HUES6 (cell line): ENCODE data around the gene GPSM3.
"Not testable (repeated sequence)": the region's sequence is repeated elsewhere in the genome, so short reads cannot be mapped to it uniquely, and the experiment has no call there.

Source experiments
- H3K27ac ChIP-seq: 2 replicates; pipeline ENCODE4 v1.7.0; 2013; ENCODE audit warnings: low read depth, mild to moderate bottlenecking, low read length, inconsistent platforms
- H3K27me3 ChIP-seq: 2 replicates; pipeline ENCODE4 v1.6.1; 2013; ENCODE audit warnings: low read length; ENCODE audit not compliant: control insufficient read depth, insufficient read depth
- H3K36me3 ChIP-seq: 2 replicates; pipeline ENCODE4 v1.6.1; 2013; ENCODE audit warnings: low read length; ENCODE audit not compliant: control insufficient read depth, insufficient read depth
- H3K4me1 ChIP-seq: 2 replicates; pipeline ENCODE4 v1.6.1; 2013; ENCODE audit warnings: low read length; ENCODE audit not compliant: control insufficient read depth, insufficient read depth
- H3K4me3 ChIP-seq: 2 replicates; pipeline ENCODE4 v1.5.1; 2013; ENCODE audit warnings: low read depth, low read length
- H3K9ac ChIP-seq: one replicate; pipeline ENCODE4 v1.6.1; 2013; ENCODE audit warnings: mild to moderate bottlenecking, low read length
- H3K9me3 ChIP-seq: 2 replicates; pipeline ENCODE4 v1.6.1; 2013; ENCODE audit warnings: low read depth, low read length; ENCODE audit not compliant: control insufficient read depth, insufficient read depth

Gene GPSM3

GRCh38 chr6:32185681-32186131, 6.7 kb downstream of the GPSM3 start:
- H3K9ac ChIP-seq, H3K4me3 ChIP-seq, H3K9me3 ChIP-seq, H3K27me3 ChIP-seq, H3K27ac ChIP-seq: not testable (repeated sequence)
- Histone ChIP-seq H3K4me1 (peaks cover 15% of the 10 kb centered on the region), H3K36me3 (peaks cover 54% of the 10 kb centered on the region)

DNA sequence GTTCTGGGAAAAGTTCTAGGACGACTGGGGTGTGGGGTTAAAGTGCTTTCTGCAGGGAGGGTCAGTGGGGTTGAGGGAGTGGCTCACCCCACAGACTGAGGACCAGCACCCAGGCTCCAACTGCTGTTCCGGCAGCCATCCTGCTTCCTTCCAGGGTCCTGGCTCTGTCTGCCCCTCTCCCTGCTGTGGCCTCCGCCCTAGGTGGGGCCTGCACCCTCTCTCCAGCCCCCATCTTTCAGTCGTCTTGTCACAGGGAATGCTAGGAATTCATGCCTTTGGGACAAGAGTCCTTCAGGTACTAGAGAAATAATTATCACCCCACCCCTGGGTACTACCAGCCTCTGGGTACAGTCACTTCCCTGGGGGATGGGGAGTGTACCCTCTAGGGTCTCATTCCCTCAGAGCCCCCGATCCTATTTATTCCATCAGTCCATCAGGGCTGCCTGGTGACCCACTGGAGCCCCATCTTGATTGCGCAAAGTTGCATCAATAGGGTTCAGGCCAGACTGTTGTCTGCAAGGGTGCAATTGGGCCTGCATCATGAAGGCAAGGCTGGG, 8.3 kb downstream of the GPSM3 start, which contains the start of gene AGER:
Gene AGER (minus strand): TSS at position 170 of the 557 bp plus-strand sequence. CDS start 31 bp downstream, at position 139.
- Histone ChIP-seq H3K4me3 (no peak within 1 kb of the TSS), H3K9me3 (no peaks in the 10 kb centered on the region), H3K27ac (no peak within 1 kb of the TSS), H3K27me3 (no peaks in the 10 kb centered on the region), H3K9ac (peak within 1 kb of the TSS; percentile 29), H3K4me1 (peaks cover 14% of the 10 kb centered on the region; the same call in 1 of the 2 replicates), H3K36me3 (peaks cover 64% of the 10 kb centered on the region)

DNA sequence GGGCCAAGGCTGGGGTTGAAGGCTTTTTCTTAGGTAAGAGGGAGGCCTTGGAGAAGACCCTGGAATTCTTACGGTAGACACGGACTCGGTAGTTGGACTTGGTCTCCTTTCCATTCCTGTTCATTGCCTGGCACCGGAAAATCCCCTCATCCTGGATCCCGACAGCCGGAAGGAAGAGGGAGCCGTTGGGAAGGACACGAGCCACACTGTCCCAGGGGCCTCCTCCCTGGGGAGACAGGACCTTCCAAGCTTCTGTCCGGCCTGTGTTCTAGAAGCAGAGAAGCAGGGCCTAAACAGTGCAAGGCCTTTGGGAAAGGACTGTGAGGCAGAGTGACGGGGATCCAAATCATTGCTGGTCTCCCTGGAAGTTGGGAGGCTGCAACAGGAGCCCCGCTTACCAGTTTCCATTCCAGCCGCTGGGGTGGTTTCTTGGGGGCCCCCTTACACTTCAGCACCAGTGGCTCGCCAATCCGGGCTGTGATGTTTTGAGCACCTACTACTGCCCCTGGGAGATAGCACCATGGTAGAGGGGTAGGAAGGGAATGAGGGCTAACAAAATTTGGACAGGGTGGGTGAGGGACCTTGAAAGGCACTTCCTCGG, 8.9 kb downstream of the GPSM3 start:
- H3K27me3 ChIP-seq = no peaks in the 10 kb centered on the region

GRCh38 chr6:32183030-32183429, 9.4 kb downstream of the GPSM3 start:
- H3K4me1 ChIP-seq = peaks cover 11% of the 10 kb centered on the region; the same call in 1 of the 2 replicates
- H3K27me3 ChIP-seq = no peaks in the 10 kb centered on the region
- no peaks in the 10 kb centered on the region for H3K9me3 ChIP-seq
- peaks cover 62% of the 10 kb centered on the region for H3K36me3 ChIP-seq
- no peak overlapping the region for H3K9ac ChIP-seq
- H3K4me3 ChIP-seq = no peak overlapping the region
- no peak overlapping the region for H3K27ac ChIP-seq

More for the DNA sequence above, 8.9 kb downstream of the GPSM3 start:
- peaks cover 14% of the 10 kb centered on the region; the same call in 1 of the 2 replicates for H3K4me1 ChIP-seq
- no peak overlapping the region for H3K9ac ChIP-seq
- no peaks in the 10 kb centered on the region for H3K9me3 ChIP-seq
- no peak overlapping the region for H3K27ac ChIP-seq
- H3K4me3 ChIP-seq = no peak overlapping the region
- H3K36me3 ChIP-seq = peaks cover 64% of the 10 kb centered on the region

DNA sequence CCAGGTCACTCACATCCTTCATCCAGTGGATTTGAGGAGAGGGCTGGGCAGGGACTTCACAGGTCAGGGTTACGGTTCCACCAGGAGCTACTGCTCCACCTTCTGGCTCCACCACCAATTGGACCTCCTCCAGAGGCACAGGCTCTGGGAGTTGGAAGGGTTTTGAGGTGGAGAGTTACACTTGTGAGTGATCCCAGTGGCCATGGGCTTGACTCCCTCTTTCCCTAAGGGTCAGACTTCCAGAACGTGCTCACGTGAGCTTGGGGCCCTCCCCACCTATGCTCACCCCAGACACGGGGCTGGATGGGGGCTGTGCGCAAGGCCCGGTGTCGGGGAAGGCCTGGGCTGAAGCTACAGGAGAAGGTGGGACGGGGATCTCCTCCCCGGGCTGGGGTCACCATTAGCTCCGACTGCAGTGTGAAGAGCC, 9.9 kb downstream of the GPSM3 start:
- no peak overlapping the region for H3K27ac ChIP-seq
- no peak overlapping the region for H3K4me3 ChIP-seq
- H3K27me3 ChIP-seq = no peaks in the 10 kb centered on the region
- H3K4me1 ChIP-seq = peaks cover 11% of the 10 kb centered on the region; the same call in 1 of the 2 replicates
- no peaks in the 10 kb centered on the region for H3K9me3 ChIP-seq
- no peak overlapping the region for H3K9ac ChIP-seq
- peaks cover 57% of the 10 kb centered on the region for H3K36me3 ChIP-seq

GRCh38 chr6:32181915-32182529, 10.4 kb downstream of the GPSM3 start:
- Histone ChIP-seq H3K4me1 (peaks cover 11% of the 10 kb centered on the region; the same call in 1 of the 2 replicates), H3K9ac (no peak overlapping the region), H3K27ac (no peak overlapping the region), H3K4me3 (no peak overlapping the region), H3K9me3 (no peaks in the 10 kb centered on the region), H3K36me3 (peaks cover 52% of the 10 kb centered on the region), H3K27me3 (no peaks in the 10 kb centered on the region)

- Histone ChIP-seq H3K9ac (no peak overlapping the region), H3K9me3 (no peaks in the 10 kb centered on the region), H3K27me3 (no peaks in the 10 kb centered on the region), H3K27ac (no peak overlapping the region), H3K4me3 (no peak overlapping the region), H3K36me3 (peaks cover 44% of the 10 kb centered on the region), H3K4me1 (peaks cover 19% of the 10 kb centered on the region; the same call in 1 of the 2 replicates)
Observed at GRCh38 chr6:32181148-32181702, 11.2 kb downstream of the GPSM3 start.

DNA sequence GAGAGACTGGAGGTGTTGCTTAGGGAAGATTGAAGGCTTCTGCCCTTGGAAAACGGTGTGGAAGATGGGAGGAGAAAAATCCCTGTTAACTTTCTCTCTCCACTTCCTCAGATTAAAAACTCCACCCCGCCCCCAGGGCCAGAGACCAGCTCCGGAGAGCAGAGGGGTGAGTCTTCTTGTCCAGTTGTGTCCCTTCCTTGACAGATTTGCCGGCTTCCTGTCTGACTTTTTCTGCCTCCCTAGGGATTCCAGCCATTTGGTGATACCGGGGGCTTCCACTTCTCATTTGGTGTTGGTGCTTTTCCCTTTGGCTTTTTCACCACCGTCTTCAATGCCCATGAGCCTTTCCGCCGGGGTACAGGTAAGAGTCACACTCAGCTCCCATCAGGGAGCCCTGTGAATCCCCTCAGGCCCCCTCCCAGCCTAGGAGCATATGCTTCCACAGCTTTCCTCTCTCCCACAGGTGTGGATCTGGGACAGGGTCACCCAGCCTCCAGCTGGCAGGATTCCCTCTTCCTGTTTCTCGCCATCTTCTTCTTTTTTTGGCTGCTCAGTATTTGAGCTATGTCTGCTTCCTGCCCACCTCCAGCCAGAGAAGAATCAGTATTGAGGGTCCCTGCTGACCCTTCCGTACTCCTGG, 12.6 kb downstream of the GPSM3 start:
- Histone ChIP-seq H3K9ac (no peak overlapping the region), H3K9me3 (no peaks in the 10 kb centered on the region), H3K36me3 (peaks cover 41% of the 10 kb centered on the region), H3K27ac (no peak overlapping the region), H3K4me3 (no peak overlapping the region), H3K27me3 (no peaks in the 10 kb centered on the region), H3K4me1 (peaks cover 24% of the 10 kb centered on the region; the same call in 1 of the 2 replicates)

DNA sequence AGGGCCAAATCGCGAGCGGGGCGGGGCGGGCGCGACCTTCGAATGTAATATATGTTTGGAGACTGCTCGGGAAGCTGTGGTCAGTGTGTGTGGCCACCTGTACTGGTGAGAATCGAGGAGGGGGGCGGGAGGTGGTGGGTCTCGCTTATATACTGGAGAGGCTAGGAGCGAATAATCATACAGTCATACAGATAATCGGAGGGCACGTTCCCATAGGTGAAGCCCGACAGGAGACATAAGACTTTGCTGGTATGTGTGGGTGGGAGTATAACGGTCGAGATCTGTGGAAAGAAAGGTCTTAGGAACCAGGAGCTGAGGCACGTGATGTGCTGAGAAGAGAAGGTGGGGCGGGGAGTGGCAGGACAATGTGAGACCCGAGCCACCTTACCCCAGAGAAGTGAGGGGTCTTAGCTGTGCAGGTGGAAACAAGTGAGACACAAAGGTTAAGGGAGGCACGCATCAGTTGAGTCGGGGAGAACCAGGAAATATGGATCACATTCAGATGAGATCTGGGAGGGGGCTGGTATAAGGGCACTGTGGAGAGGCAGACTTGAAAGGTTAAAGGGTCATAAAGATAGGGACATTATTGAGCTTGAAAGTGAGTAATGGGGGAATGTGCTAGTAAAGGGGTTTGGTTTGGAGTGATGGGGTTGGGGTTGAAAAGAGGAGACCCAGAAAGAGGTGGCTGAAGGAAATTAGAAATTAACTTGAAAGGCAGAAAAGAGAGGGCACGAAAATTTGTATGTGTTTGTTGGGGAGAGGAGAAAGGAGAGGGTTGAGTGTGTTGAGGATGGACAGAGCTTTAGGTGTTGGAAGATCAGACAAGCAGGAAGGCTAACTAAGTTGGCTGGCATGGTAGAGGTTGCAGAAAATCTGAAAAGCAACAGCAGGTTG, 13.6 kb downstream of the GPSM3 start:
- Histone ChIP-seq H3K36me3 (peaks cover 34% of the 10 kb centered on the region), H3K27me3 (no peaks in the 10 kb centered on the region), H3K4me3 (peak overlapping the region; percentile 90), H3K27ac (no peak overlapping the region), H3K9me3 (no peaks in the 10 kb centered on the region), H3K9ac (peak overlapping the region; percentile 89), H3K4me1 (peaks cover 25% of the 10 kb centered on the region; the same call in 1 of the 2 replicates)
